Endothelial cell of umbilical vein (primary cell): Measurements from ENCODE around the gene MTHFR. TPM values are rescaled to one million over a fixed set of nuclear protein-coding genes. Genes with fewer than 3 reads are reported as not detected.

Experiments used
- BruUV-seq: library from RNA; stranded (reverse); fragments of 400-500 nt; replicated peaks from 2 replicates; lab custom pipeline; 2021; lab: Mats Ljungman, UMichigan
- CTCF ChIA-PET: fragments of 300-600, 350-600 bp; sonication (Branson Sonifier 250); formaldehyde crosslinking; loops from one replicate; lab custom pipeline; 2021; ENCODE audit warnings: antibody characterized with exemption, inconsistent platforms; lab: Charles Lee
- POLR2A ChIA-PET: fragments of 300-600, 350-600 bp; sonication (Branson Sonifier 250); formaldehyde crosslinking; loops from one replicate; lab custom pipeline; 2021; ENCODE audit warnings: antibody characterized with exemption, inconsistent platforms; lab: Charles Lee
- DNase-seq: peaks from one replicate; pipeline ENCODE4 v3.0.0-alpha.2; 2011; ENCODE audit warnings: low read depth, low spot score
- FAIRE-seq: peaks from 2 replicates; lab custom pipeline; 2011; peaks lifted over from hg19 to GRCh38; lab: Jason Lieb, UNC
- H2AFZ ChIP-seq: 2 replicates; pipeline ENCODE4 v1.6.0; 2012; ENCODE audit warnings: low read depth, low read length, control low read depth, inconsistent platforms
- H3K27ac ChIP-seq: 2 replicates; pipeline ENCODE4 v1.5.1; 2011; ENCODE audit warnings: low read depth, mild to moderate bottlenecking, control low read depth, low read length, moderate library complexity; ENCODE audit not compliant: insufficient read depth
- H3K27me3 ChIP-seq, 2 experiments: 2 replicates each; pipeline versions ENCODE4 v1.6.0 to v1.6.1; 2011; ENCODE audit warnings: low read length in 2 of 2, mixed read lengths in 1 of 2; ENCODE audit not compliant: control insufficient read depth in 2 of 2, insufficient read depth in 2 of 2
- H3K36me3 ChIP-seq, 2 experiments: 2 replicates in 1 of 2; 3 replicates in 1 of 2; pipeline ENCODE4 v1.5.1; 2011; ENCODE audit warnings: low read length in 2 of 2, mild to moderate bottlenecking in 1 of 2, moderate library complexity in 1 of 2; ENCODE audit not compliant: control insufficient read depth in 2 of 2, insufficient read depth in 2 of 2; ENCODE audit errors: extremely low read depth in 1 of 2
- H3K4me1 ChIP-seq: 3 replicates; pipeline ENCODE4 v1.5.1; 2011; ENCODE audit warnings: mild to moderate bottlenecking, low read length; ENCODE audit not compliant: control insufficient read depth, insufficient read depth; ENCODE audit errors: extremely low read depth
- H3K4me2 ChIP-seq: 2 replicates; pipeline ENCODE4 v1.6.1; 2011; ENCODE audit warnings: low read length, control low read depth, mixed read lengths; ENCODE audit not compliant: insufficient read depth
- H3K4me3 ChIP-seq, 3 experiments: fragments of 200-600 bp in 1 of 3; sonication (generic), shearing (Covaris generic) in 1 of 3; replicated peaks in 1 of 3; 2 replicates each; pipeline ENCODE4 v1.5.1; 2011 to 2016; ENCODE audit warnings: control low read depth in 3 of 3, low read length in 3 of 3, mild to moderate bottlenecking in 2 of 3, inconsistent platforms in 1 of 3, low read depth in 1 of 3, moderate library complexity in 1 of 3; ENCODE audit not compliant: insufficient read depth in 1 of 3
- H3K79me2 ChIP-seq: 2 replicates; pipeline ENCODE4 v1.6.0; 2012; ENCODE audit warnings: low read length, inconsistent platforms; ENCODE audit not compliant: control insufficient read depth, insufficient read depth
- H3K9ac ChIP-seq: replicated peaks from 2 replicates; pipeline ENCODE3; 2011; ENCODE audit warnings: low read length, control low read depth; ENCODE audit not compliant: insufficient read depth; ENCODE audit errors: extremely low read depth
- H3K9me1 ChIP-seq: replicated peaks from 3 replicates; pipeline ENCODE4 v1.6.0; 2011; ENCODE audit warnings: mild to moderate bottlenecking, low read length; ENCODE audit not compliant: control insufficient read depth, insufficient read depth; ENCODE audit errors: extremely low read depth
- H3K9me3 ChIP-seq: replicated peaks from 2 replicates; pipeline ENCODE4 v1.5.1; 2012; ENCODE audit warnings: low read length, inconsistent platforms; ENCODE audit not compliant: control insufficient read depth, insufficient read depth
- H4K20me1 ChIP-seq: replicated peaks from 2 replicates; pipeline ENCODE3; 2011; ENCODE audit warnings: mild to moderate bottlenecking, low read length; ENCODE audit not compliant: control insufficient read depth, insufficient read depth; ENCODE audit errors: extremely low read depth
- POLR2A ChIP-seq: IDR thresholded peaks from 2 replicates; pipeline ENCODE4 v1.6.1; 2012; ENCODE audit warnings: low read depth, mild to moderate bottlenecking, control low read depth, low read length
- POLR2AphosphoS5 ChIP-seq: IDR thresholded peaks from 2 replicates; pipeline ENCODE4 v1.6.1; 2012; ENCODE audit warnings: low read depth, mild to moderate bottlenecking, control low read depth, low read length, moderate library complexity; ENCODE audit not compliant: insufficient read depth
- dilution Hi-C: fragments of 300-500 bp; cut with MboI; formaldehyde crosslinking; loops from one replicate; pipeline ENCODE4 v1.15.0; 2019; ENCODE audit warnings: low sequenced_read_pairs; ENCODE audit not compliant: extremely low pct_ligation_motif_present
- intact Hi-C: fragments of 100-400 bp; cut with micrococcal nuclease; formaldehyde crosslinking; loops from one replicate; pipeline ENCODE4 v1.10.0; 2022
- polyA plus RNA-seq, 4 experiments: library from polyadenylated mRNA; depleted of rRNA in 3 of 4; stranded (reverse) in 3 of 4; unstranded in 1 of 4; fragments of >200 nt; gene quantifications; 2 replicates each; pipeline versions ENCODE4 v1.2.1 to v1.2.3, GENCODE V29; 2011 to 2012; ENCODE audit warnings: missing spikeins in 1 of 4
- total RNA-seq: library from RNA; stranded (reverse); gene quantifications from 2 replicates; pipeline ENCODE4 v1.2.3, GENCODE V29; 2021
- TF ChIP-seq, protein P1 (sequence below), 2 donors: IDR thresholded peaks; 1 replicate in 1 of 2; 2 replicates in 1 of 2; pipeline ENCODE4 v1.5.1; 2011; ENCODE audit warnings: low read length in 2 of 2, mild to moderate bottlenecking in 2 of 2, moderate library complexity in 2 of 2, control low read depth in 1 of 2, inconsistent platforms in 1 of 2, low read depth in 1 of 2; ENCODE audit not compliant: insufficient read depth in 1 of 2; ENCODE audit errors: extremely low read depth in 1 of 2

Gene MTHFR
- total and polyA plus RNA-seq, 2 donors (not counting 3 experiments of a cell fraction or from before 2014, with no cell fraction given): 13.8 to 25.3 TPM

DNA sequence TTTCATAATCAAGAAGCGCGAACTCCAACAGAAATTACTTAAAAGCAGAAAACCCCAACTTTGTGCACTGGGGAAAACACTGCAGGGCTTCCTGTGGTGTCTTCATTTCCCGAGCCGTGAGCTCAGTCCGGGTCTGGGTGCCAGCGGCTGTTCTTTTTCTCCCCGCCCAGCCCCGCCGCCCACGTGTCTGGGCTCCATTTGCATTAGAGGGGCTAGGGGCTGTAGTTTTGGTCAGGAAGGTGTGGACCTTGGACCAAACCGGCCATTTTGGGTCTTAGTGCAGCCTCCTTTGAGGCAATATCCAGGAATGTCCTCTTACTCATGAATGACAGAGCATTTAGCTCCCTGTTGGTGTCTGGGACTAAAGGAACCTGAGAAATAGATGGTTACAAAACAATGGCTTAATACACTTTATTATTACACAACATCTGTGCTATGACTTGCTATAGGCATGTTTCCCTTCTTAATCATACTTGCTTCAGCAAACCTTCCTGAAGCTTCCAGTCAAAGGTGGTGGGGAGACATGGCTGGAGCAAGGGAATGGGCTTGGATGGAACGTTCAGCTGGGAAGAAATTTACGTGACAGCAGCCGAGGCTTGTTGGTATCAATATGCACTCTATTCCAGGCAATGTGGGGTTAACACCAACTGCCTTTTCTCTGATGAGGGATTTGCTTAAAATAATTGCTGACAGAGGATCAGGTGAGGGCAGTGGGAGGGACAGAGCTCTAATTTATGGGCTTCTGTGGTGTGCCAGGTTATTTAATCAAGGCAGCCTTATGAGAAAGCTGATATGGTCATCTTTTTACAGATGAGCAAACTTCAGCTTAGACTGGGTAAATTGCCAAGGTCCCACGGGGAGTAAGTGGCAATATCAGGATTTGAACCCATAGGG, 68.8 kb downstream of the MTHFR start:
- peak overlapping the region; percentile 18 for H3K27ac ChIP-seq
- peaks cover 7% of the 10 kb centered on the region for H3K4me1 ChIP-seq
- FAIRE-seq (peak; percentile 76), DNase-seq (peak; percentile 46)
- H2AFZ ChIP-seq: peak overlapping the region; percentile 74
- H3K4me3 ChIP-seq: peak overlapping the region; percentile 42 to 93 (median 57)
- H3K9me3 ChIP-seq: no peaks in the 10 kb centered on the region
- no peaks in the 10 kb centered on the region for H3K27me3 ChIP-seq
- ChIA-PET POLR2A (interaction anchor here (0.6 kb wide), 1 partner anchor 243 kb away, joined by 3 read pairs; the partner anchor contains the start of gene MFN2), CTCF (interaction anchor here (0.8 to 4.3 kb wide), 8 partner anchors 9 to 91 kb away, joined by 3 to 22 read pairs (median 4); no protein-coding TSS in a partner anchor)
- intact Hi-C loops: loop anchor here (1.0 to 10.0 kb wide), 3 partner anchors 66 to 462 kb away; partner anchors contain the start of genes DISP3 and UBIAD1
- TF ChIP-seq, protein P1, sequence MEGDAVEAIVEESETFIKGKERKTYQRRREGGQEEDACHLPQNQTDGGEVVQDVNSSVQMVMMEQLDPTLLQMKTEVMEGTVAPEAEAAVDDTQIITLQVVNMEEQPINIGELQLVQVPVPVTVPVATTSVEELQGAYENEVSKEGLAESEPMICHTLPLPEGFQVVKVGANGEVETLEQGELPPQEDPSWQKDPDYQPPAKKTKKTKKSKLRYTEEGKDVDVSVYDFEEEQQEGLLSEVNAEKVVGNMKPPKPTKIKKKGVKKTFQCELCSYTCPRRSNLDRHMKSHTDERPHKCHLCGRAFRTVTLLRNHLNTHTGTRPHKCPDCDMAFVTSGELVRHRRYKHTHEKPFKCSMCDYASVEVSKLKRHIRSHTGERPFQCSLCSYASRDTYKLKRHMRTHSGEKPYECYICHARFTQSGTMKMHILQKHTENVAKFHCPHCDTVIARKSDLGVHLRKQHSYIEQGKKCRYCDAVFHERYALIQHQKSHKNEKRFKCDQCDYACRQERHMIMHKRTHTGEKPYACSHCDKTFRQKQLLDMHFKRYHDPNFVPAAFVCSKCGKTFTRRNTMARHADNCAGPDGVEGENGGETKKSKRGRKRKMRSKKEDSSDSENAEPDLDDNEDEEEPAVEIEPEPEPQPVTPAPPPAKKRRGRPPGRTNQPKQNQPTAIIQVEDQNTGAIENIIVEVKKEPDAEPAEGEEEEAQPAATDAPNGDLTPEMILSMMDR (IDR thresholded peaks at IDR 0.05; ENCODE audit: extremely low read depth in 1 of 2, insufficient read depth in 1 of 2, low read depth in 1 of 2, low read length in 2 of 2): no peak
- TF ChIP-seq POLR2AphosphoS5 (peak; percentile 31), POLR2A (no peak)
- TSS peak; percentile 33 for BruUV-seq
- peak overlapping the region; percentile 90 for H3K4me2 ChIP-seq
- no peaks in the 10 kb centered on the region for H4K20me1 ChIP-seq
- H3K36me3 ChIP-seq: no peaks in the 10 kb centered on the region
- H3K9ac ChIP-seq: peak overlapping the region; percentile 43
- dilution Hi-C loops: no loop called here
- H3K79me2 ChIP-seq: no peaks in the 10 kb centered on the region
- H3K9me1 ChIP-seq: no peaks in the 10 kb centered on the region
